Neural cell (in vitro differentiated cells): Measurements from ENCODE around the gene MGLL. TPM values are rescaled to one million over a fixed set of nuclear protein-coding genes. Genes with fewer than 3 reads are reported as not detected.

Experiments used
- H2AFZ ChIP-seq: fragments of 200-600, 300-800 bp; sonication (generic), shearing (Covaris generic); 2 replicates; pipeline ENCODE4 v1.6.0; 2014; ENCODE audit warnings: low read depth, mild to moderate bottlenecking, antibody characterized with exemption, low read length, moderate library complexity
- H3F3A ChIP-seq: fragments of 200-600 bp; shearing (Covaris generic); 2 replicates; pipeline ENCODE4 v1.6.1; 2016; ENCODE audit warnings: mild to moderate bottlenecking, moderate library complexity, mixed read lengths, antibody characterized with exemption, low read length; ENCODE audit not compliant: insufficient read depth, poor library complexity, severe bottlenecking
- H3K27ac ChIP-seq: fragments of 200-600, 300-800 bp; sonication (generic), shearing (Covaris generic); 2 replicates; pipeline ENCODE4 v1.5.1; 2014; ENCODE audit warnings: mild to moderate bottlenecking, low read length, moderate library complexity
- H3K27me3 ChIP-seq: fragments of 300-800, 200-600 bp; sonication (generic), shearing (Covaris generic); 2 replicates; pipeline ENCODE4 v1.6.0; 2014; ENCODE audit warnings: mild to moderate bottlenecking, low read depth, low read length, moderate library complexity; ENCODE audit not compliant: insufficient read depth
- H3K36me3 ChIP-seq: fragments of 300-800, 200-600 bp; sonication (generic), shearing (Covaris generic); 2 replicates; pipeline ENCODE4 v1.5.1; 2014; ENCODE audit warnings: mild to moderate bottlenecking, antibody characterized with exemption, low read length, moderate library complexity; ENCODE audit not compliant: insufficient read depth
- H3K4me2 ChIP-seq: fragments of 300-800, 200-600 bp; sonication (generic), shearing (Covaris generic); 2 replicates; pipeline ENCODE4 v1.6.0; 2014; ENCODE audit warnings: mild to moderate bottlenecking, low read length
- H3K4me3 ChIP-seq: fragments of 300-800, 200-600 bp; sonication (generic), shearing (Covaris generic); 2 replicates; pipeline ENCODE4 v1.5.1; 2014; ENCODE audit warnings: mild to moderate bottlenecking, low read length, moderate library complexity
- H3K79me2 ChIP-seq: fragments of 200-600 bp; shearing (Covaris generic); replicated peaks from 2 replicates; pipeline ENCODE4 v1.6.0; 2014; ENCODE audit warnings: mild to moderate bottlenecking, low read length, moderate library complexity; ENCODE audit not compliant: insufficient read depth
- H3K9ac ChIP-seq: fragments of 300-800, 200-600 bp; sonication (generic), shearing (Covaris generic); 2 replicates; pipeline ENCODE4 v1.6.1; 2016; ENCODE audit warnings: mild to moderate bottlenecking, low read length, mixed read lengths
- H3K9me2 ChIP-seq: fragments of 200-600 bp; shearing (Covaris generic); 2 replicates; pipeline ENCODE4 v1.6.1; 2016; ENCODE audit warnings: mild to moderate bottlenecking, low read length, mixed read lengths; ENCODE audit not compliant: insufficient read depth
- H3K9me3 ChIP-seq: fragments of 200-600, 300-800 bp; sonication (generic), shearing (Covaris generic); 2 replicates; pipeline ENCODE4 v1.6.1; 2016; ENCODE audit warnings: mild to moderate bottlenecking, mixed run types, low read length, moderate library complexity, mixed read lengths
- H4K20me1 ChIP-seq: fragments of 200-600 bp; shearing (Covaris generic); 2 replicates; pipeline ENCODE4 v1.6.1; 2016; ENCODE audit warnings: mild to moderate bottlenecking, mixed run types; ENCODE audit not compliant: insufficient read depth
- CTCF ChIP-seq: fragments of 450-650 bp; IDR thresholded peaks from 2 replicates; pipeline ENCODE4 v1.5.1; 2014; ENCODE audit warnings: antibody characterized with exemption, mild to moderate bottlenecking, moderate library complexity; ENCODE audit not compliant: poor library complexity, severe bottlenecking
- EP300 ChIP-seq: fragments of 450-650 bp; conservative IDR thresholded peaks from 2 replicates; pipeline ENCODE4 v1.6.1; 2014; ENCODE audit warnings: antibody characterized with exemption, mild to moderate bottlenecking, moderate library complexity; ENCODE audit not compliant: poor library complexity, severe bottlenecking
- EZH2 ChIP-seq: fragments of 200-600, 300-800 bp; shearing (Covaris generic), sonication (generic); IDR thresholded peaks from 2 replicates; pipeline ENCODE4 v1.6.1; 2014; ENCODE audit warnings: antibody characterized with exemption, low read length, borderline replicate concordance, mild to moderate bottlenecking; ENCODE audit not compliant: insufficient read depth, poor library complexity, severe bottlenecking
- MXI1 ChIP-seq: fragments of 450-650 bp; conservative IDR thresholded peaks from 2 replicates; pipeline ENCODE4 v1.6.1; 2014; ENCODE audit warnings: antibody characterized with exemption, mild to moderate bottlenecking; ENCODE audit not compliant: poor library complexity, severe bottlenecking
- POLR2AphosphoS5 ChIP-seq: IDR thresholded peaks from 2 replicates; pipeline ENCODE4 v1.6.1; 2012
- RAD21 ChIP-seq: fragments of 450-650 bp; conservative IDR thresholded peaks from 2 replicates; pipeline ENCODE4 v1.6.1; 2014; ENCODE audit warnings: antibody characterized with exemption, mild to moderate bottlenecking, moderate library complexity
- SMC3 ChIP-seq: fragments of 450-650 bp; conservative IDR thresholded peaks from 2 replicates; pipeline ENCODE4 v1.6.1; 2014; ENCODE audit warnings: antibody characterized with exemption, mild to moderate bottlenecking, moderate library complexity; ENCODE audit not compliant: poor library complexity
- TAF1 ChIP-seq: IDR thresholded peaks from 2 replicates; pipeline ENCODE4 v1.6.1; 2012; ENCODE audit warnings: low read depth
- polyA plus RNA-seq: library from polyadenylated mRNA; depleted of rRNA; stranded (reverse); fragments of >200 nt; gene quantifications from 2 replicates; pipeline ENCODE4 v1.2.3, GENCODE V29; 2014
- TF ChIP-seq, protein P1 (sequence below): IDR thresholded peaks from 2 replicates; pipeline ENCODE4 v1.6.1; 2012; ENCODE audit warnings: borderline replicate concordance

MGLL gene
- polyA plus RNA-seq, 1 donor from 2014 or later = 2.0 TPM

DNA sequence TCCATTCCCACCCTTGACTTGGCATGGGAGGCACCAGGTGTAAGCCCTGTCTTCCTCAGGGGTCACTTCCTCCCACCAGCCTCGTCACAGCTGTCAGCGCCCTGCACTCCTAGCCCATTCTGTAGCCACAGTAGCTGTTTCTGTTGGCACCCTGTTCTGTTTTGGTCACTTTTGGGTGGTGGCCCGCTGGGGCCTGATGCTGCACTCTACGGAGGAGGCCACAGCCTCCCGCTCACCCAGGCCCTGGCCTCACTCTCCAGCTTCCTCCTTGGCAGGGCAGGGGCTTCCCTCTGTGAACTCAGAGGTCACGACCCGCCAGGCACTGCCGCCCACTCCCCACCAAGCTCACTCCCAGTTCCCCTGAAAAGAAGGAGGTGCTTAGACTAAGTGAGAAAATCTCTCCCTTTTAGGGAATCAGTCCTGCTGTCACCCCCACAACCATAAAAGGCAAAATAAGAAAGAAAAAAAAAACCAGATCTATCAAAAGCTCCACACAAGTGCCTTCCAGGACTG lies 68.4 kb downstream of the MGLL start:
- TF ChIP-seq MXI1 = no peak
- TF ChIP-seq EP300 = no peak
- TF ChIP-seq SMC3 = no peak
- TF ChIP-seq TAF1 = no peak
- no peak for TF ChIP-seq RAD21
- TF ChIP-seq, protein P1, sequence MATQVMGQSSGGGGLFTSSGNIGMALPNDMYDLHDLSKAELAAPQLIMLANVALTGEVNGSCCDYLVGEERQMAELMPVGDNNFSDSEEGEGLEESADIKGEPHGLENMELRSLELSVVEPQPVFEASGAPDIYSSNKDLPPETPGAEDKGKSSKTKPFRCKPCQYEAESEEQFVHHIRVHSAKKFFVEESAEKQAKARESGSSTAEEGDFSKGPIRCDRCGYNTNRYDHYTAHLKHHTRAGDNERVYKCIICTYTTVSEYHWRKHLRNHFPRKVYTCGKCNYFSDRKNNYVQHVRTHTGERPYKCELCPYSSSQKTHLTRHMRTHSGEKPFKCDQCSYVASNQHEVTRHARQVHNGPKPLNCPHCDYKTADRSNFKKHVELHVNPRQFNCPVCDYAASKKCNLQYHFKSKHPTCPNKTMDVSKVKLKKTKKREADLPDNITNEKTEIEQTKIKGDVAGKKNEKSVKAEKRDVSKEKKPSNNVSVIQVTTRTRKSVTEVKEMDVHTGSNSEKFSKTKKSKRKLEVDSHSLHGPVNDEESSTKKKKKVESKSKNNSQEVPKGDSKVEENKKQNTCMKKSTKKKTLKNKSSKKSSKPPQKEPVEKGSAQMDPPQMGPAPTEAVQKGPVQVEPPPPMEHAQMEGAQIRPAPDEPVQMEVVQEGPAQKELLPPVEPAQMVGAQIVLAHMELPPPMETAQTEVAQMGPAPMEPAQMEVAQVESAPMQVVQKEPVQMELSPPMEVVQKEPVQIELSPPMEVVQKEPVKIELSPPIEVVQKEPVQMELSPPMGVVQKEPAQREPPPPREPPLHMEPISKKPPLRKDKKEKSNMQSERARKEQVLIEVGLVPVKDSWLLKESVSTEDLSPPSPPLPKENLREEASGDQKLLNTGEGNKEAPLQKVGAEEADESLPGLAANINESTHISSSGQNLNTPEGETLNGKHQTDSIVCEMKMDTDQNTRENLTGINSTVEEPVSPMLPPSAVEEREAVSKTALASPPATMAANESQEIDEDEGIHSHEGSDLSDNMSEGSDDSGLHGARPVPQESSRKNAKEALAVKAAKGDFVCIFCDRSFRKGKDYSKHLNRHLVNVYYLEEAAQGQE = no peak
- TF ChIP-seq EZH2 = no peak
- Histone ChIP-seq H3K9me2 (no peaks in the 10 kb centered on the region), H3K9ac (no peak overlapping the region), H3K79me2 (no peaks in the 10 kb centered on the region), H3F3A (no peaks in the 10 kb centered on the region), H3K27me3 (no peaks in the 10 kb centered on the region), H3K4me2 (no peak overlapping the region), H3K36me3 (no peaks in the 10 kb centered on the region), H3K9me3 (no peaks in the 10 kb centered on the region), H3K4me3 (no peak overlapping the region), H2AFZ (no peak overlapping the region), H3K27ac (no peak overlapping the region), H4K20me1 (no peaks in the 10 kb centered on the region)

- H3K4me3 ChIP-seq = no peak overlapping the region
- TF ChIP-seq MXI1 (no peak), CTCF (no peak), TAF1 (no peak), POLR2AphosphoS5 (no peak)
- H3K79me2 ChIP-seq = no peaks in the 10 kb centered on the region
- H3K27ac ChIP-seq = no peak overlapping the region
- H3K9me3 ChIP-seq = no peaks in the 10 kb centered on the region
- no peaks in the 10 kb centered on the region for H3K36me3 ChIP-seq
- H3K27me3 ChIP-seq = no peaks in the 10 kb centered on the region
- H2AFZ ChIP-seq = no peak overlapping the region
- no peaks in the 10 kb centered on the region for H4K20me1 ChIP-seq
- H3K4me2 ChIP-seq = no peak overlapping the region
- H3K9me2 ChIP-seq = no peaks in the 10 kb centered on the region
- H3F3A ChIP-seq = no peaks in the 10 kb centered on the region
- no peak overlapping the region for H3K9ac ChIP-seq
These were observed 69.0 kb downstream of the MGLL start for GRCh38 chr3:127753338-127753737.

DNA sequence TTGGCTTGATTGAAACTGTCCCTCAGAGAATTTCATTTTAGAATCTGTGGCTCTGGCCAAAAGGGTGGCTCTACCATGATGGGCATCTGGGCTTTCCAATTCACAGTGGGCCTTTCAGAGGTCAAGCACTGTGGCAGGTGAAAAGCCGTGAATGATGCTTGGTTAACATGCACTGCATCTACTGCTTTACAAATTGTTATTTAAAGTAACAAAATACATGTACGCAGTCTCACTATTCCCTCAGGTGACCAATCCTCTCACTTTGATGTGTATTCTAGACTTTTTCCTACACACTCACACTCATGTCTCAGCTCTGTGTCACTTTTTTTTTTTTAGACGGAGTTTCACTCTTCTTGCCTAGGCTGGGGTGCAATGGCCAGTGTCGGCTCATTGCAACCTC lies 70.5 kb downstream of the MGLL start:
- H2AFZ ChIP-seq = no peak overlapping the region
- H3F3A ChIP-seq = no peaks in the 10 kb centered on the region
- no peaks in the 10 kb centered on the region for H4K20me1 ChIP-seq
- no peaks in the 10 kb centered on the region for H3K27me3 ChIP-seq
- H3K4me2 ChIP-seq = no peak overlapping the region
- H3K9ac ChIP-seq = no peak overlapping the region
- H3K9me2 ChIP-seq = no peaks in the 10 kb centered on the region
- no peak overlapping the region for H3K4me3 ChIP-seq
- no peak overlapping the region for H3K27ac ChIP-seq
- no peaks in the 10 kb centered on the region for H3K9me3 ChIP-seq
- H3K36me3 ChIP-seq = no peaks in the 10 kb centered on the region
- H3K79me2 ChIP-seq = no peaks in the 10 kb centered on the region
- TF ChIP-seq POLR2AphosphoS5 (no peak), SMC3 (no peak), RAD21 (no peak), EP300 (no peak), CTCF (no peak), TAF1 (no peak), EZH2 (no peak), MXI1 (no peak)
- TF ChIP-seq, protein P1 = no peak
